H9 (cell line): ENCODE results near the gene RAB27B. TPM values are rescaled to one million over a fixed set of nuclear protein-coding genes. Genes with fewer than 3 reads are reported as not detected.

Experiments used
- DNase-seq: peaks from one replicate; pipeline ENCODE4 v3.0.0-alpha.2; 2017
- H2AFZ ChIP-seq: one replicate; pipeline ENCODE4 v1.6.1; 2013; ENCODE audit warnings: mild to moderate bottlenecking, low read length, control low read depth, moderate library complexity
- H2AK5ac ChIP-seq: 2 replicates; pipeline ENCODE4 v1.6.1; 2013; ENCODE audit warnings: low read length, control low read depth, mixed read lengths; ENCODE audit not compliant: insufficient read length
- H2BK120ac ChIP-seq: one replicate; pipeline ENCODE4 v1.6.1; 2013; ENCODE audit warnings: low read depth, mild to moderate bottlenecking, low read length, control low read depth, inconsistent platforms; ENCODE audit not compliant: poor library complexity, severe bottlenecking
- H2BK12ac ChIP-seq: 2 replicates; pipeline ENCODE4 v1.6.1; 2013; ENCODE audit warnings: low read length, control low read depth, mixed read lengths, low read depth; ENCODE audit not compliant: insufficient read length
- H2BK15ac ChIP-seq: 2 replicates; pipeline ENCODE4 v1.6.1; 2013; ENCODE audit warnings: low read depth, low read length, control low read depth
- H2BK20ac ChIP-seq: one replicate; pipeline ENCODE4 v1.6.1; 2013; ENCODE audit warnings: low read depth, mild to moderate bottlenecking, low read length, control low read depth, inconsistent platforms; ENCODE audit not compliant: poor library complexity, severe bottlenecking
- H2BK5ac ChIP-seq: 2 replicates; pipeline ENCODE4 v1.6.1; 2013; ENCODE audit warnings: low read length, control low read depth, mixed read lengths; ENCODE audit not compliant: insufficient read length
- H3K14ac ChIP-seq: 2 replicates; pipeline ENCODE4 v1.6.1; 2013; ENCODE audit warnings: low read length, control low read depth; ENCODE audit not compliant: insufficient read depth
- H3K18ac ChIP-seq: 2 replicates; pipeline ENCODE4 v1.6.1; 2013; ENCODE audit warnings: low read depth, mild to moderate bottlenecking, mixed read lengths, low read length, control low read depth; ENCODE audit not compliant: insufficient read length
- H3K23ac ChIP-seq: 2 replicates; pipeline ENCODE4 v1.6.1; 2013; ENCODE audit warnings: low read length, control low read depth, mixed read lengths, low read depth; ENCODE audit not compliant: insufficient read length
- H3K23me2 ChIP-seq: 2 replicates; pipeline ENCODE4 v1.6.1; 2013; ENCODE audit warnings: low read depth, mild to moderate bottlenecking, mixed read lengths, low read length, control low read depth; ENCODE audit not compliant: insufficient read length, poor library complexity, severe bottlenecking
- H3K27ac ChIP-seq: 2 replicates; pipeline ENCODE4 v1.5.1; 2013; ENCODE audit warnings: low read length, control low read depth, mixed read lengths, low read depth; ENCODE audit not compliant: insufficient read length
- H3K27me3 ChIP-seq: 2 replicates; pipeline ENCODE4 v1.6.1; 2013; ENCODE audit warnings: low read length, control low read depth, inconsistent platforms; ENCODE audit not compliant: insufficient read depth
- H3K4ac ChIP-seq: 2 replicates; pipeline ENCODE4 v1.6.1; 2013; ENCODE audit warnings: low read depth, mild to moderate bottlenecking, control low read depth, inconsistent platforms, low read length, moderate library complexity
- H3K4me1 ChIP-seq: 2 replicates; pipeline ENCODE4 v1.6.1; 2013; ENCODE audit warnings: low read length, control low read depth, inconsistent platforms; ENCODE audit not compliant: insufficient read depth
- H3K4me2 ChIP-seq: 2 replicates; pipeline ENCODE4 v1.6.1; 2013; ENCODE audit warnings: low read length, control low read depth, mixed read lengths; ENCODE audit not compliant: insufficient read length, insufficient read depth
- H3K56ac ChIP-seq: 2 replicates; pipeline ENCODE4 v1.6.1; 2013; ENCODE audit warnings: low read depth, mild to moderate bottlenecking, mixed read lengths, low read length, control low read depth; ENCODE audit not compliant: insufficient read length
- H3K79me1 ChIP-seq: 2 replicates; pipeline ENCODE4 v1.6.1; 2013; ENCODE audit warnings: low read depth, mild to moderate bottlenecking, moderate library complexity, low read length, control low read depth, inconsistent platforms; ENCODE audit not compliant: insufficient read depth, poor library complexity, severe bottlenecking
- H3K79me2 ChIP-seq: 2 replicates; pipeline ENCODE4 v1.6.1; 2013; ENCODE audit warnings: low read length, control low read depth, inconsistent platforms; ENCODE audit not compliant: insufficient read depth
- H3K9ac ChIP-seq: 2 replicates; pipeline ENCODE4 v1.6.1; 2013; ENCODE audit warnings: low read length, control low read depth, mixed read lengths; ENCODE audit not compliant: insufficient read length; ENCODE audit errors: extremely low read depth
- H3K9me3 ChIP-seq: one replicate; pipeline ENCODE4 v1.6.1; 2013; ENCODE audit warnings: low read depth, low read length, inconsistent platforms; ENCODE audit not compliant: control insufficient read depth
- H3T11ph ChIP-seq: one replicate; pipeline ENCODE4 v1.6.1; 2013; ENCODE audit warnings: mild to moderate bottlenecking, low read length, control low read depth, inconsistent platforms
- H4K20me1 ChIP-seq: one replicate; pipeline ENCODE4 v1.6.1; 2013; ENCODE audit not compliant: control insufficient read depth, insufficient read length, insufficient read depth
- H4K5ac ChIP-seq: 2 replicates; pipeline ENCODE4 v1.6.1; 2013; ENCODE audit warnings: low read depth, mild to moderate bottlenecking, mixed read lengths, low read length, control low read depth; ENCODE audit not compliant: insufficient read length
- H4K8ac ChIP-seq: replicated peaks from 2 replicates; pipeline ENCODE4 v1.6.1; 2013; ENCODE audit warnings: low read length, control low read depth, mixed read lengths, low read depth; ENCODE audit not compliant: insufficient read length
- H4K91ac ChIP-seq: 2 replicates; pipeline ENCODE4 v1.6.1; 2013; ENCODE audit warnings: low read depth, mild to moderate bottlenecking, moderate library complexity, mixed read lengths, low read length, control low read depth; ENCODE audit not compliant: insufficient read length
- H3K27ac Mint-ChIP-seq, 3 experiments: 2 replicates in 2 of 3; 3 replicates in 1 of 3; pipeline ENCODE4 v1.8.0; 2020 to 2021; ENCODE audit warnings: mixed read lengths in 3 of 3, mild to moderate bottlenecking in 1 of 3, moderate library complexity in 1 of 3
- H3K27me3 Mint-ChIP-seq: 2 replicates; pipeline ENCODE4 v1.8.0; 2021; ENCODE audit warnings: low read depth, mild to moderate bottlenecking, moderate library complexity, mixed read lengths
- H3K36me3 Mint-ChIP-seq, 3 experiments: 2 replicates in 2 of 3; 3 replicates in 1 of 3; pipeline ENCODE4 v1.8.0; 2020 to 2021; ENCODE audit warnings: low read depth in 3 of 3, mixed read lengths in 3 of 3; ENCODE audit not compliant: insufficient read depth in 1 of 3
- H3K4me1 Mint-ChIP-seq, 2 experiments: 2 replicates each; pipeline ENCODE4 v1.8.0; 2020; ENCODE audit warnings: mixed read lengths in 2 of 2
- H3K4me3 Mint-ChIP-seq, 2 experiments: 2 replicates in 1 of 2; 3 replicates in 1 of 2; pipeline ENCODE4 v1.8.0; 2020 to 2021; ENCODE audit warnings: mild to moderate bottlenecking in 2 of 2, mixed read lengths in 2 of 2, moderate library complexity in 1 of 2
- H3K9me3 Mint-ChIP-seq, 2 experiments: 2 replicates in 1 of 2; 3 replicates in 1 of 2; pipeline ENCODE4 v1.8.0; 2020; ENCODE audit warnings: mild to moderate bottlenecking in 2 of 2, mixed read lengths in 2 of 2, moderate library complexity in 1 of 2
- total RNA-seq: library from RNA; stranded (reverse); gene quantifications from 2 replicates; pipeline ENCODE4 v1.2.1, GENCODE V29; 2021
- TF ChIP-seq, protein P1 (sequence below): fragments of 200-600 bp; sonication (generic); conservative IDR thresholded peaks from 3 replicates; pipeline ENCODE4 v1.8.0; 2021; ENCODE audit warnings: antibody characterized with exemption, mild to moderate bottlenecking

The RAB27B gene
- total RNA-seq, 1 experiment from 2014 or later = 0.15 TPM

GRCh38 chr18:54806526-54806925, 21.8 kb upstream of the RAB27B start:
- no peak overlapping the region for H2BK20ac ChIP-seq
- no peak overlapping the region for H3K4me2 ChIP-seq
- no peak for DNase-seq
- no peaks in the 10 kb centered on the region for H3K27me3 Mint-ChIP-seq
- no peak overlapping the region for H3K27ac ChIP-seq
- no peak overlapping the region for H3K4ac ChIP-seq
- no peak overlapping the region for H3T11ph ChIP-seq
- H3K36me3 Mint-ChIP-seq = no peaks in the 10 kb centered on the region
- no peaks in the 10 kb centered on the region; a peak in 2 of 4 replicates for H3K4me1 Mint-ChIP-seq
- no peaks in the 10 kb centered on the region for H3K79me2 ChIP-seq
- no peak overlapping the region for H3K56ac ChIP-seq
- H3K9me3 ChIP-seq = no peaks in the 10 kb centered on the region
- H3K14ac ChIP-seq = no peak overlapping the region
- H3K23ac ChIP-seq = no peak overlapping the region
- no peaks in the 10 kb centered on the region for H3K79me1 ChIP-seq
- no peak overlapping the region for H3K9ac ChIP-seq
- no peak overlapping the region for H2AK5ac ChIP-seq
- H3K4me3 Mint-ChIP-seq = no peak overlapping the region
- no peak overlapping the region for H4K8ac ChIP-seq
- no peaks in the 10 kb centered on the region for H3K4me1 ChIP-seq
- no peaks in the 10 kb centered on the region for H3K27me3 ChIP-seq
- TF ChIP-seq, protein P1, sequence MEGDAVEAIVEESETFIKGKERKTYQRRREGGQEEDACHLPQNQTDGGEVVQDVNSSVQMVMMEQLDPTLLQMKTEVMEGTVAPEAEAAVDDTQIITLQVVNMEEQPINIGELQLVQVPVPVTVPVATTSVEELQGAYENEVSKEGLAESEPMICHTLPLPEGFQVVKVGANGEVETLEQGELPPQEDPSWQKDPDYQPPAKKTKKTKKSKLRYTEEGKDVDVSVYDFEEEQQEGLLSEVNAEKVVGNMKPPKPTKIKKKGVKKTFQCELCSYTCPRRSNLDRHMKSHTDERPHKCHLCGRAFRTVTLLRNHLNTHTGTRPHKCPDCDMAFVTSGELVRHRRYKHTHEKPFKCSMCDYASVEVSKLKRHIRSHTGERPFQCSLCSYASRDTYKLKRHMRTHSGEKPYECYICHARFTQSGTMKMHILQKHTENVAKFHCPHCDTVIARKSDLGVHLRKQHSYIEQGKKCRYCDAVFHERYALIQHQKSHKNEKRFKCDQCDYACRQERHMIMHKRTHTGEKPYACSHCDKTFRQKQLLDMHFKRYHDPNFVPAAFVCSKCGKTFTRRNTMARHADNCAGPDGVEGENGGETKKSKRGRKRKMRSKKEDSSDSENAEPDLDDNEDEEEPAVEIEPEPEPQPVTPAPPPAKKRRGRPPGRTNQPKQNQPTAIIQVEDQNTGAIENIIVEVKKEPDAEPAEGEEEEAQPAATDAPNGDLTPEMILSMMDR = no peak
- no peak overlapping the region for H3K18ac ChIP-seq
- no peak overlapping the region for H4K5ac ChIP-seq
- no peaks in the 10 kb centered on the region for H3K9me3 Mint-ChIP-seq
- H2BK120ac ChIP-seq = no peak overlapping the region
- no peak overlapping the region for H2BK15ac ChIP-seq
- no peak overlapping the region for H2AFZ ChIP-seq
- no peak overlapping the region for H2BK5ac ChIP-seq
- no peak overlapping the region for H4K91ac ChIP-seq
- no peak overlapping the region for H3K27ac Mint-ChIP-seq
- H3K23me2 ChIP-seq = no peaks in the 10 kb centered on the region
- no peaks in the 10 kb centered on the region for H4K20me1 ChIP-seq
- H2BK12ac ChIP-seq = no peak overlapping the region
